ENCODE data around the gene RPL41.

Gene RPL41

GRCh38 chr12:56164345-56164729, 47.9 kb downstream of the RPL41 start:
- no peak for DNase-seq
- Histone ChIP-seq H3K9me3 (replicated peaks; ENCODE audit: insufficient read depth, low read length) (no peaks in the 10 kb centered on the region), H3K4me3 (ENCODE audit: low read length) (no peak overlapping the region), H3F3A (ENCODE audit: insufficient read depth, low read length) (peaks cover 35% of the 10 kb centered on the region), H4K20me1 (ENCODE audit: insufficient read depth, low read length) (peaks cover 3% of the 10 kb centered on the region; the same call in 1 of the 2 replicates), H3K36me3 (replicated peaks; ENCODE audit: insufficient read depth, low read length) (peaks cover 9% of the 10 kb centered on the region; the same call in 1 of the 2 replicates), H3K27me3 (replicated peaks; ENCODE audit: insufficient read depth, low read length) (no peaks in the 10 kb centered on the region), H2AFZ (ENCODE audit: low read length) (no peak overlapping the region), H3K9ac (ENCODE audit: low read length) (no peak overlapping the region), H3K27ac (ENCODE audit: low read length) (no peak overlapping the region), H3K4me2 (ENCODE audit: low read depth, low read length) (no peak overlapping the region), H3K79me2 (ENCODE audit: low read length) (peaks cover 34% of the 10 kb centered on the region), H3K9me2 (replicated peaks; ENCODE audit: insufficient read depth, low read length) (no peaks in the 10 kb centered on the region), H3K4me1 (ENCODE audit: low read length) (peaks cover 15% of the 10 kb centered on the region)
- TF ChIP-seq CTCF (IDR thresholded peaks at IDR 0.05; ENCODE audit: low read length) (no peak), EZH2phosphoT487 (IDR thresholded peaks at IDR 0.05; ENCODE audit: low read length) (no peak), EZH2 (optimal IDR thresholded peaks at IDR 0.05; ENCODE audit: low read depth, low read length) (no peak)

GRCh38 chr12:56165369-56165768, 48.9 kb downstream of the RPL41 start:
- H3K4me3 ChIP-seq (ENCODE audit: low read length) = no peak overlapping the region

More at GRCh38 chr12:56165369-56165768, 48.9 kb downstream of the RPL41 start:
- Histone ChIP-seq H4K20me1 (ENCODE audit: insufficient read depth, low read length) (peaks cover 3% of the 10 kb centered on the region; the same call in 1 of the 2 replicates), H3K9me2 (replicated peaks; ENCODE audit: insufficient read depth, low read length) (no peaks in the 10 kb centered on the region), H3K4me2 (ENCODE audit: low read depth, low read length) (no peak overlapping the region), H3K27ac (ENCODE audit: low read length) (no peak overlapping the region), H3K36me3 (replicated peaks; ENCODE audit: insufficient read depth, low read length) (peaks cover 7% of the 10 kb centered on the region; the same call in 1 of the 2 replicates), H3K9me3 (replicated peaks; ENCODE audit: insufficient read depth, low read length) (no peaks in the 10 kb centered on the region), H2AFZ (ENCODE audit: low read length) (no peak overlapping the region), H3K4me1 (ENCODE audit: low read length) (peaks cover 6% of the 10 kb centered on the region), H3K79me2 (ENCODE audit: low read length) (peaks cover 23% of the 10 kb centered on the region), H3F3A (ENCODE audit: insufficient read depth, low read length) (peaks cover 32% of the 10 kb centered on the region), H3K9ac (ENCODE audit: low read length) (no peak overlapping the region), H3K27me3 (replicated peaks; ENCODE audit: insufficient read depth, low read length) (no peaks in the 10 kb centered on the region)
- DNase-seq = no peak
- TF ChIP-seq EZH2 (optimal IDR thresholded peaks at IDR 0.05; ENCODE audit: low read depth, low read length) = no peak
- TF ChIP-seq EZH2phosphoT487 (IDR thresholded peaks at IDR 0.05; ENCODE audit: low read length) = no peak
- TF ChIP-seq CTCF (IDR thresholded peaks at IDR 0.05; ENCODE audit: low read length) = no peak
